OCI-LY7 (cell line): ENCODE data around the gene GGACT. TPM values are rescaled to one million over a fixed set of nuclear protein-coding genes. Genes with fewer than 3 reads are reported as not detected.

Experiments
- BruUV-seq: library from RNA; stranded (reverse); fragments of 400-500 nt; replicated peaks from 2 replicates; lab custom pipeline; 2021; lab: Mats Ljungman, UMichigan
- CTCF ChIA-PET: fragments of 300-600 bp; sonication (Branson Sonifier 250); formaldehyde crosslinking; loops from one replicate; lab custom pipeline; 2022; ENCODE audit warnings: antibody characterized with exemption; ENCODE audit not compliant: unreplicated experiment; lab: Charles Lee
- POLR2A ChIA-PET: fragments of 300-600 bp; sonication (Branson Sonifier 250); formaldehyde crosslinking; loops from one replicate; lab custom pipeline; 2022; ENCODE audit warnings: antibody characterized with exemption; lab: Charles Lee
- DNase-seq: peaks from one replicate; pipeline ENCODE4 v3.0.0-alpha.2; 2015; ENCODE audit warnings: low spot score
- H2AFZ ChIP-seq: fragments of 200-600 bp; sonication (generic), shearing (Covaris generic); 2 replicates; pipeline ENCODE4 v1.6.1; 2014; ENCODE audit warnings: mild to moderate bottlenecking, antibody characterized with exemption, low read length, moderate library complexity
- H3K27ac ChIP-seq: fragments of 200-600 bp; sonication (generic); 2 replicates; pipeline ENCODE4 v1.5.1; 2014; ENCODE audit warnings: mixed run types, low read depth, mild to moderate bottlenecking, moderate library complexity, low read length, inconsistent platforms; ENCODE audit not compliant: poor library complexity, severe bottlenecking
- H3K36me3 ChIP-seq: fragments of 200-600 bp; sonication (generic); 2 replicates; pipeline ENCODE4 v1.6.1; 2014; ENCODE audit warnings: mild to moderate bottlenecking, antibody characterized with exemption, low read length, moderate library complexity, mixed read lengths; ENCODE audit not compliant: insufficient read depth
- H3K4me1 ChIP-seq: fragments of 200-600 bp; sonication (generic); 2 replicates; pipeline ENCODE4 v1.5.1; 2014; ENCODE audit warnings: mild to moderate bottlenecking, low read length; ENCODE audit not compliant: insufficient read depth, poor library complexity, severe bottlenecking
- H3K4me2 ChIP-seq: fragments of 200-600 bp; sonication (generic); 2 replicates; pipeline ENCODE4 v1.6.1; 2014; ENCODE audit warnings: mild to moderate bottlenecking, low read length
- H3K4me3 ChIP-seq: fragments of 200-600 bp; sonication (generic); 2 replicates; pipeline ENCODE4 v1.5.1; 2014; ENCODE audit warnings: mild to moderate bottlenecking, low read depth, low read length; ENCODE audit not compliant: poor library complexity, severe bottlenecking
- H3K79me2 ChIP-seq: fragments of 200-600 bp; sonication (generic); 2 replicates; pipeline ENCODE4 v1.6.1; 2016; ENCODE audit warnings: low read depth, mild to moderate bottlenecking, low read length, moderate library complexity, mixed read lengths; ENCODE audit not compliant: insufficient read depth
- H3K9me2 ChIP-seq: fragments of 200-600 bp; sonication (generic); 2 replicates; pipeline ENCODE4 v1.6.1; 2016; ENCODE audit warnings: mild to moderate bottlenecking, low read length, mixed read lengths; ENCODE audit not compliant: insufficient read depth
- H3K9me3 ChIP-seq: fragments of 200-600 bp; sonication (generic); 2 replicates; pipeline ENCODE4 v1.6.1; 2014; ENCODE audit warnings: mild to moderate bottlenecking, mixed run types, low read length, mixed read lengths
- H4K20me1 ChIP-seq: fragments of 200-600 bp; sonication (generic); 2 replicates; pipeline ENCODE4 v1.6.1; 2014; ENCODE audit warnings: mild to moderate bottlenecking, antibody characterized with exemption, low read length, moderate library complexity, mixed read lengths; ENCODE audit not compliant: insufficient read depth
- EZH2phosphoT487 ChIP-seq: fragments of 200-600 bp; sonication (generic); IDR thresholded peaks from 2 replicates; pipeline ENCODE4 v1.6.1; 2018; ENCODE audit warnings: low read depth, borderline replicate concordance, mild to moderate bottlenecking, mixed run types, antibody characterized with exemption, low read length, moderate library complexity, mixed read lengths
- intact Hi-C: fragments of 100-400 bp; cut with micrococcal nuclease; formaldehyde crosslinking; loops from one replicate; pipeline ENCODE4 v1.10.0; 2022; ENCODE audit not compliant: unreplicated experiment
- total RNA-seq, 2 experiments: library from RNA; depleted of rRNA in 1 of 2; stranded (reverse); fragments of >200 nt in 1 of 2; shearing (Covaris generic) in 1 of 2; gene quantifications; 2 replicates each; pipeline ENCODE4 v1.2.3, GENCODE V29; 2014 to 2022
- TF ChIP-seq, protein P1 (sequence below): fragments of 200-600 bp; sonication (generic); conservative IDR thresholded peaks from 2 replicates; pipeline ENCODE4 v1.5.1; 2014; ENCODE audit warnings: mild to moderate bottlenecking, antibody characterized with exemption, low read length, moderate library complexity, mixed read lengths

Gene GGACT
- total RNA-seq, 2 experiments from 2014 or later, result 0.53 to 0.69 TPM

DNA sequence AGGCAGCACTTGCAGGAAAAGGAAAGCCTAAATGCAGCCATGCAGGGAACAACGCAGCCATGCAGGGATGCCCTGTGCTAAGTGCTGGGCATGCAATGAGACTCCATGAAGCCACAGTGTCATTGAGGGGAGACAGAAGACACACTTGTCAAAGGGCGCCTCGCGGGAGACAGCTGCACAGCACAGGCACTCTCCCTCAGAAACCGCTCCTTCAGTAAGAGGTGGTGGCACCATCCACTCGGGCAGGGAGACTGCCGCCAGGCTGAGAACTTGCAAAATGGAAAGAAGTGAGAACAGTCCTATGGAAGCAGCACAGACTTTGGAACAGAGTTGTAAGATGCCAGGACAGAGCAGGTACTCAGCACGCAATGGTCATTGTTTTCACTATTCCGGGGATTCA is 51.1 kb downstream of the GGACT start:
- CTCF ChIA-PET, result no interaction called here

GRCh38 chr13:100536643-100537180 is 51.9 kb downstream of the GGACT start:
- POLR2A ChIA-PET, result interaction anchor here (0.7 kb wide), 1 partner anchor 669 kb away, joined by 3 read pairs; no protein-coding TSS in a partner anchor
- no peaks in the 10 kb centered on the region for H3K79me2 ChIP-seq
- no peak for TF ChIP-seq EZH2phosphoT487
- TF ChIP-seq, protein P1, sequence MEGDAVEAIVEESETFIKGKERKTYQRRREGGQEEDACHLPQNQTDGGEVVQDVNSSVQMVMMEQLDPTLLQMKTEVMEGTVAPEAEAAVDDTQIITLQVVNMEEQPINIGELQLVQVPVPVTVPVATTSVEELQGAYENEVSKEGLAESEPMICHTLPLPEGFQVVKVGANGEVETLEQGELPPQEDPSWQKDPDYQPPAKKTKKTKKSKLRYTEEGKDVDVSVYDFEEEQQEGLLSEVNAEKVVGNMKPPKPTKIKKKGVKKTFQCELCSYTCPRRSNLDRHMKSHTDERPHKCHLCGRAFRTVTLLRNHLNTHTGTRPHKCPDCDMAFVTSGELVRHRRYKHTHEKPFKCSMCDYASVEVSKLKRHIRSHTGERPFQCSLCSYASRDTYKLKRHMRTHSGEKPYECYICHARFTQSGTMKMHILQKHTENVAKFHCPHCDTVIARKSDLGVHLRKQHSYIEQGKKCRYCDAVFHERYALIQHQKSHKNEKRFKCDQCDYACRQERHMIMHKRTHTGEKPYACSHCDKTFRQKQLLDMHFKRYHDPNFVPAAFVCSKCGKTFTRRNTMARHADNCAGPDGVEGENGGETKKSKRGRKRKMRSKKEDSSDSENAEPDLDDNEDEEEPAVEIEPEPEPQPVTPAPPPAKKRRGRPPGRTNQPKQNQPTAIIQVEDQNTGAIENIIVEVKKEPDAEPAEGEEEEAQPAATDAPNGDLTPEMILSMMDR, result no peak

More for the DNA sequence above, 51.1 kb downstream of the GGACT start:
- Histone ChIP-seq H3K9me3 (no peaks in the 10 kb centered on the region), H3K4me1 (peaks cover 2% of the 10 kb centered on the region), H3K79me2 (no peaks in the 10 kb centered on the region), H3K4me2 (no peak overlapping the region), H3K9me2 (no peaks in the 10 kb centered on the region), H3K4me3 (no peak overlapping the region), H3K36me3 (no peaks in the 10 kb centered on the region), H4K20me1 (no peaks in the 10 kb centered on the region), H3K27ac (no peak overlapping the region), H2AFZ (no peak overlapping the region)
- POLR2A ChIA-PET, result no interaction called here
- no TSS peak for BruUV-seq
- intact Hi-C loops, result no loop called here
- TF ChIP-seq, protein P1, result no peak
- TF ChIP-seq EZH2phosphoT487, result no peak
- no peak for DNase-seq

GRCh38 chr13:100535426-100536135 is 53.0 kb downstream of the GGACT start:
- no peak for DNase-seq
- Histone ChIP-seq H3K36me3 (no peaks in the 10 kb centered on the region), H3K9me2 (no peaks in the 10 kb centered on the region), H3K4me1 (no peaks in the 10 kb centered on the region), H3K9me3 (no peaks in the 10 kb centered on the region), H3K79me2 (no peaks in the 10 kb centered on the region), H2AFZ (no peak overlapping the region), H4K20me1 (no peaks in the 10 kb centered on the region), H3K4me2 (no peak overlapping the region), H3K27ac (no peak overlapping the region), H3K4me3 (no peak overlapping the region)
- POLR2A ChIA-PET, result no interaction called here
- intact Hi-C loops, result no loop called here
- no TSS peak for BruUV-seq
- TF ChIP-seq EZH2phosphoT487, result no peak
- TF ChIP-seq, protein P1, result no peak
- CTCF ChIA-PET, result no interaction called here

More at GRCh38 chr13:100536643-100537180, 51.9 kb downstream of the GGACT start:
- CTCF ChIA-PET, result no interaction called here
- Histone ChIP-seq H3K9me2 (no peaks in the 10 kb centered on the region), H2AFZ (no peak overlapping the region), H3K36me3 (no peaks in the 10 kb centered on the region), H4K20me1 (no peaks in the 10 kb centered on the region), H3K4me1 (no peaks in the 10 kb centered on the region), H3K9me3 (no peaks in the 10 kb centered on the region), H3K4me3 (no peak overlapping the region), H3K4me2 (no peak overlapping the region), H3K27ac (no peak overlapping the region)
- intact Hi-C loops, result no loop called here
- DNase-seq, result no peak
- BruUV-seq, result no TSS peak
